Heart left ventricle (tissue), 13 donors: Measurements from ENCODE around the gene SYMPK.

Experiments used
- CTCF ChIP-seq, 12 donors: fragments of 200-600 bp; sonication (generic) in 4 of 12; IDR thresholded peaks; one replicate each; pipeline versions ENCODE4 v1.5.0 to v1.8.0; 2018 to 2022; ENCODE audit warnings: antibody characterized with exemption in 12 of 12, mild to moderate bottlenecking in 5 of 12
- POLR2A ChIP-seq, 2 donors: fragments of 450-650 bp; IDR thresholded peaks; one replicate each; pipeline ENCODE4 v1.6.1; 2017; ENCODE audit warnings: antibody characterized with exemption in 2 of 2, mild to moderate bottlenecking in 2 of 2, moderate library complexity in 2 of 2
- donor health status: ischemic (EF 13 %, LVEDD 7.1; RV severe dilation, severe dysfunction).
- donor health status: DM: no; HTN: yes; CAD: no.
- donor health status: DM: no; HTN: no; CAD: no.
- donor health status: ischemic (EF 25% LVEDD 6.9; RV normal size, moderate dysfunction).
- donor health status: ischemic (EF 25% LVEDD 5.7; RV mildly dilated, moderate dysfunction).
- donor health status: ischemic (EF 35%, LVEDD 5.7; RV mildly dilated, moderate dysfunction).
- donor health status: nonischemic (EF 11% LVEDD 7.7; RV severe dilation, severe dysfunction).
- donor health status: DM: yes; HTN: yes; CAD: no.
- donor health status: PGD.
- donor health status: ischemic (EF 29% LVEDD 5.4; RV normal size, mild dysfunction).
- donor health status: nonischemic (EF 23%, LVEDD 6.1; RV moderate dilation, normal function).

GRCh38 chr19:45897261-45897812, 34.4 kb upstream of the SYMPK start:
- no peak for TF ChIP-seq CTCF (IDR thresholded peaks at IDR 0.05)
- TF ChIP-seq POLR2A (IDR thresholded peaks at IDR 0.05): no peak
